ENCODE measurements around the gene KDM3B.

KDM3B gene

DNA sequence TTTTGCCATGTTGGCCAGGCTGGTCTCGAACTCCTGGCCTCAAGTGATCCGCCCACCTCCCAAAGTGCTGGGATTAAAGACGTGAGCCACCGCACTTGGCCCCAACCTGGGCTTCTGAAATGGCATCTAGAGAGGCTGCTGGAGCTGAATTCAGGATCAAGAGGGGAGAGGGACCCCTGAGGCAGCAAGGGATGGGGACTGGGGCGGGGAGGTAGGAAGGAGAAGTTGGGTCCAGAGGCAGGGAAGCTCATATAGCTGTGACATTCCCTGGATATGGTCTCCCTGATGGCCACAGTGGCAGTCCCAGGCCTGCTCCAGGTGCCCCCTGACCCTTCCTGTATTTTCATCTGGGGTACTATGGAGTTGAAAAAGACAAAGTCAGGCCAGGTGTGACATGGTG is 98.5 kb downstream of the KDM3B start:
- no peak for DNase-seq

DNA sequence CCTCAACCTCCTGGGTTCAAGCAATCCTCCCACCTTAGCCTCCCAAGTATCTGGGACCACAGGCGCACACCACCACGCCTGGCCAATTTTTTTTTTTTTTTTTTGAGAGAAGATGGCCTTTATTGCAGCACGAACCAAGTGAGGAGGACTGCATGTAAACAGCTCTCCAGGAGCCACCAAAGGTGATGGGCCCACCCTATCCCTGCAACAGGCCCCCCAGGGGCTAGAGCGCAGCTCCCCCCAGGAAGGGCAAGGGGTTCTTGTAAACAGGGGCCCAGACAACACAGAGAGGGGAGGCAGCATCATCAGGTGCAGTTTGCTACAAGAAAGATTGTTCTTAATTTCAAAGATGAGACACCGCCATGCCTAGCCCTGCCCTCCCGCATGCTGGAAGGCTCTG is 100.2 kb downstream of the KDM3B start:
- DNase-seq: no peak

DNA sequence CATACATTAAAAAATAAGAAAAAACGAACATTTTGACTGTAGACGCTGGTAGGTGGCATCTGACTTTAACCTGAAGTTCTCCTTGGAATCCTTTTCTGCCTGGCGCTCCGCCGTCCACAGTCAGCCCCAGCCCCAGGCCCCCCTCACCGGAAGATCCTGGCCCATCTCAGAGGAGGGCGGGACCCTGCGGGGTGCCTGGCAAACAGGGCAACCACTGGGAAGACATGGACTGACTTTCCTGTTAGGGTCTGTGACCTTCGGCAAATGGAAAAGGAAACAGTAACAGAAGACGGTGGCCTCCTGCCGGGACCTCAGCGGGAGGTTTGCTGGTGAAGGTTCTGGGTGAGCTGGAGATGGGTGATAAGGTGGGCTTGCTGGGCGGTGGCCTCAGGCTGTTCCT is 101.1 kb downstream of the KDM3B start:
- no peak for DNase-seq

DNA sequence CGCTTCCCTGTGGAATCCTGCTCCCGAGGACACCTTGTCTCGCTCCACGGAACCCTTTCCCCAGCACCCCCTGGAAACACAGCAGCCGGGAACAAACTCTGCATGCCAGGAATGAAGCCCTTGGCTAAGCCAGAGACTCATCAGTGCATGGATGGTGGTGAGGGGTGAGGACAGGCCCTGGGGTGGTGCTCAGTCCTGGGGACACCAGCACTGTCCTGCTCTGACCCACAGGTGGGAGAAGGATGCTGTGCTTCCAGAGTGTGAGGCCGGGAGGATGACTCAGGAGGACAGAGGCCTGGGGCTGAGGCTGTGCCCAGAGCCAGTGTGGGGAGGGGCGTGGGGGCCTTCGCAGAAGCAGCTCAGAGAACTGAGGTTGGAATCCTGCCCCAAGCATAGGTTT is 101.6 kb downstream of the KDM3B start:
- no peak for DNase-seq

DNA sequence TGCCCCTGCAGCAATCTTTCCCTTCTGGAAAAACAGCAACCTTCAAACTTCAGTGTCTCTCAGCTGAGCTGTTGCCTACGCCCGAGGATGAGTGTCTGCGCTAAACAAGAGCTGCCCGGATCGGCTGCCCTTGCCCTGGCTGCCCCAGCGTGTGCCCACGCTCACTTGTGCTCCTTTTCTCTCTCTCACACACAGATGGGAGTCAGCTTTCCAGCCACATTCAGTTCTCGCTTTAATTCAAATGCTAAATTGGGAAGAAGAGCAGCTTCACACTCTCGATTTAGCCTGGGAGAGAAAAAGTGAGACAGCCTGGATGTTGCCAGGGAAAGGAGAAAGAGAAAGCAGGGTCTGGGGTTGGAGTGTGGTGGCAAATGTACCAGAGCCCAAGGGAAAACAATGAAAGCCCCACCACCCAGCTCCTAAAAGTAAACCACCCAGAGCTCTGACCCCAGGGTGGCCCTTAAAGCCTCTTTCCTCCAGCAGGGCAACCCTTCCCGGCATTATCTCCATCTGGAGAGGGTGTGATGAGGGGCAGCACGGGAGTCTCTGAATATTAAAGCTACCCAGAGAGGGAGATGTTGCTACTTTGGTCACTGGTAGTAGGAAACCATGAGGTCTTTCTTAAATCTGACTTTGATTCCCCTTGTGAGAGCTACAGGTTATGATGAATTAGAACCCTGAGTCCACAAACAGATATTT is 102.9 kb downstream of the KDM3B start:
- no peak for DNase-seq

DNA sequence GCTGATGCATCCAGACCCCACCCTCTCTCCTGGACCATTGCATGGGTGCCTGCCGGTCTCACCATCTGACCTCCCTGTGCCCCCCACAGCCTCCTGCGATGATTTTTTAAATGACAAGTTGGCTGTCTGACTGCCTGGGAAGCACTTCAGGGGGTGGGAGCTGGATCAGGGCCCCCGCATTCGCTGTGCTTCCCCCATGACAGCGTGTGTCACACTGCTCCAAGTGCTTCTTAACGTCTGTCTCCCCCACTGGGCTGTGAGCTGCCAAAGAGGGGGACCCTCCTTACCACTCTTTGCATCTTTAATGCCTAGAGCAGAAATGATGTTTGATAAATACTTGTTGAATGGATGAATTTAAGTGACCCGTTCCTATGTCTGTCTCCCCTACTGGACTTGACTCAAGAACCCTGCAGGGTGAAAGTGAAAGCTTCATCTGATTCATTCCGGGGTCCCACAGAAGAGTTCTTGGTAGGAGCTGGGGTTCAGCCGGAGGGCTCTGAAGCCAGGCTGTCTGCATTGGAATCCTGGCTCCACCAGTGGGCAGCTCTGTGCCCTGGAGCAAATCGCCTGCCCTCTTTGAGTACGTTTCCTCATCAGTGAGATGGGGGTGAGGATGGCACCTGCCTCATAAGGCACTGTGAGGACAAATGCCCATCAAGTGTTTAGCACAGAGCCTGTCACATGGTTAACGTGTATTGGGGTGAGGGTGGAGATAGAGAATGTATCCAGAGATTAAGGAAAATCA is 105.2 kb downstream of the KDM3B start:
- no peak for DNase-seq

DNA sequence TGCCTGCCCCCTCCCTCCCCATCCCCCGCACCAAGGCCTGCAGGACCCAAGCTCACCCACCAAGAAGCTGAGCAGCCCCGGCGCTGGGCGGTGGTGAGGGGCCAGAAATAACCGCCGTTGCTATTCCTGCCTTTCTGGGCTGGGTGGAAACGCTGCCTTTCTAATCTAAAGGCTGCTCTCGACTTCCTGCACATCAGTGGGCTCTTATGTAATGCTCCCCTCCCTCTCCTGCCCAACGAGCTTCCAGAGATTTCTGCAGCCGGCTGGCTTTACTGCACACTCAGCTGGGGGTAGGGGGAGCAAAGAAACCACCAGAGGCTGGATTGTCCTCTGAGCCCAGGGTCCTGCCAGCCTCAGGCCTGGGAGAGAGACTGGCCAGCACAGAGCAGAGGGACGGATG is 105.9 kb downstream of the KDM3B start:
- DNase-seq: no peak

DNA sequence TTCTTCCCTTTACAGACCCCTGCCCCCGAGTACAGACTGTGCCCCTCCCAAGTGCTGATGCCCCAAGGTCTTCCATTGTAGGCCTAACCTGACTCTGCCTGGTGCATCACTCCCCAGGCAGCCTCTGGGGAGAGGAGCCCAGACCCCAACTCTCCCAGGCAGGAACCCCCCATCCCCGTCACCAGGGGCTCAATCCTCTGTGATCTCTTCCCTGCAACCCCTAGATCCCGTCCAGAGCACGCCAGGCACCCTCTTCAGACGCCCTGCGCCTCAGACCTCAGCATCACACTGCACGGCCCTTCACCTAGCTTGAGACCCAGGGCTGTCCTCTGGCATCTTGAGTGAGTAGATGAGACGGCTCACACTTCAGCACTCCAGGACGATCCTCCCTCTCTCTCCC is 106.4 kb downstream of the KDM3B start:
- no peak for DNase-seq

DNA sequence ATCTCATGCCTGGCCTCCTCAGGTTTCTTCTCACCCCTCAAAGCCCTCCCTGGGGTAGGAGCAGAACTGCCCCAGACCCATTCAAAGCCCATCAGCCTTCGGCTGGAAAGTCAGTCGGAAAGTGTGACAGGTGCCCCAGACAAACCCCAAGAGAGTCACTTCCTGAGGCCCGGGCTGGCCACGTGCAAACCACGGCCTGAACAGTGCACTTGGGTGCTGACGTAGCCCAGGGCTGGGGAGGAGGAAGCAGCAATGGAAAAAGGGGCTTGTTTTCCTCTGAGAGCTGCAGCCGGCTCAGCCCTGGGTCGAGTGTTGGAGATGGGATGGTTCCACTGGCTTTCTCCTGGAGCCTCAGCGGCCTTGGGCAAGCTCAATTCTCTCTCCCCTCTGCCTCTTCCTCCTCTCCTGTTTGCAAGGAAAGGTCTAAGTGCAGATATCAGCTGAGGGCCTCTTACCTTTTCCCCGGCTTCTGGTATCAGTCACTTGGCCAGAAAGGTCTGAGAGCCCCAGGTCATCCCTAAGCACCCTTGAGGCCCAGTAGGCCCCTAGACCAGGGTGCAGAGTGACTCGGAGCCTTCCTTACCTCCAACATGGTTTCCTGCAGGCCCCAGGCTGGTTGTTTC is 106.9 kb downstream of the KDM3B start:
- DNase-seq: peak; percentile 73

DNA sequence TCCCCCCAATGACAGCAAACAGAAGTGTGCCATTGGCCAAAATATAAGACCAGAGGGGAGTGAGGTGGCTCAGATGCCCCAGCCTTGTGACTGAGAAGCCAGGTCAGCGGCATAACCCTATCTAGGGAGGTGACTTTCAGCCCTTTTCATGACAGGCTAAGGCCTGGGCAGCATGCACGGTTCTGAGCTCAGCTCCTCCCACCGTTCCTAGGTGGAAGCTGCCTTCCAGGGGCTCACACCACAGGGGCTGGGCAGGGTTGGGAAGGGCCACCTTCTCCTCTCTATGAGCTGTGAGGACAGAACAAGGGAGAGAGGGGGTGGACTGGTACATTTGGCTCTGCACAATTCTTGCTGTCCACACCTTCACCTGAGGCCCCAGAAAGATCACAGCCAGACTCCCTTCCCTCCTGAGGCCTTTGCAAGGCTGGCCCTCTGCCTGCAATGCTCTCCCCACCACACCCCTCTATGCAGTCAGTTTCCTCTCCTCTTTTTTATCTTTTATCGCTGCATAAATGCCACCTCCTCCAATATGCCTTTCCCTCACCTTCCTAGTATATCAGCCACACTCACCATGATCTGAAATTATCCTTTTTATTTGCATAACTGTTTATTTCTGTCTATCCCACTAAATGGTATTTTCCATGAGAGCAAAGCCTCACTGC is 107.7 kb downstream of the KDM3B start:
- DNase-seq: no peak

DNA sequence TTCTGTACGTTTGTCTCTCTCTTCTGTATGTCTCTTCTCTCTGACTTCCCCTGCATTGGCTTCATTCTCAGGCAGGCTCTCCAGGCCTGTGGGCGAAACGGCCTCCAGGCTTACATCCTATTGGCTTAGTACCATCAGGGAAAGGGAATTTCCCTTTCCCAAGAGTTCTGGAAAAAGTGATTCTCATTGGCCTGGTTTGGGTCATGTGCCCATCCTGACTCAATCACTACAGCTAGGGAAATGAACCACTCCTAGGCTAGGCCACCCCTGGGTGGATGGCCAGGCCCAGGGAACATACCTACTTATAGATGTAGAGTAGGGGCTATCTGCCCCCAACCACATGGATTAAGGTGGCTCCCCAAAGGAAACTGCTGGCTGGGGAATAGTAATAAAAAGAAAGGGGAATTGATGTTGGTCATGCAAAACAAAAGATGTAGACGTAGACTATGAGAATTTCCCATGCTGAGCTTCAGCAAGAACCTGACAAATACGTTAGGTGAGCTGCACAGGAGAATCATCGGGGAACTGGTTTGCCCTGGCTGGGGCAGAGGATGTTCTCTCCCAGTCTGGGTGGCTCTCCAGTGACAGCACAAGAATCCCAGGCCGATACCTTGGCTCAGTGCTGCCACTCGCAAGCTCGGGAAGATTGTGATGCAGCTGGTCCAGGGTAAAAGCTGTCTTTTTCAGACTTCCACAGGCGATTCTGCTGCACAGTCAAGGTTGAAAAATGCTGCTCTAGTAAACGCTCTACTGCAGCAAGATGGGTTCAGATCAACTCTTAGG is 109.0 kb downstream of the KDM3B start:
- no peak for DNase-seq

DNA sequence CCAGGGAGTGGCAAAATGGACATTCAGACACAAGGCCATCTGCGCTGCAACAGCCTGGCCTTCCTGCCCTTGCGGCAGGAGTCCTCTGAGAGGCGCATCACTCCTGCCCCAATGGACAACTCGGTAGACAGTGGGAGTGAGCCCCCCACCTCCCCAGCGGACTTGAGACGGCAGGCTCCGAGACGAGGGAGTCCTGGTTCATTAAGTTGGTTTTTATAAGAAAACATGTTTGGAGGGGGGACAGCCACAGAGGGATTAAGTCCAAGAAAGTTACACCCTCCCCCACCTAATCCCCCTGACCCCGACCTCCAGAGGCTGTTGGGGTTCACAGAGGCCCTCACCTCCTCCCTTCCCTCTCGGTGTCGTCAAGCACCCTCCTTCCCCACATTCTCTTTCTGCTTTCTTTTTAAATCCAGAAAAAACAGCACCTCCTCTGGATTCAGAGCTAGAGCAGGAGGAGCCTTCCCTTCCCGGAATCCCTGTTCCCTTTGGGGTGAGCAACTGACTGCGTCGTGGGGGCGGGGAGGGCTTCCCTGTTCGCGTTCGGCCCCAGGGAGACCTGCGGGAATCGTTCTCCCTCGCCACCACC is 111.0 kb downstream of the KDM3B start:
- DNase-seq: no peak

DNA sequence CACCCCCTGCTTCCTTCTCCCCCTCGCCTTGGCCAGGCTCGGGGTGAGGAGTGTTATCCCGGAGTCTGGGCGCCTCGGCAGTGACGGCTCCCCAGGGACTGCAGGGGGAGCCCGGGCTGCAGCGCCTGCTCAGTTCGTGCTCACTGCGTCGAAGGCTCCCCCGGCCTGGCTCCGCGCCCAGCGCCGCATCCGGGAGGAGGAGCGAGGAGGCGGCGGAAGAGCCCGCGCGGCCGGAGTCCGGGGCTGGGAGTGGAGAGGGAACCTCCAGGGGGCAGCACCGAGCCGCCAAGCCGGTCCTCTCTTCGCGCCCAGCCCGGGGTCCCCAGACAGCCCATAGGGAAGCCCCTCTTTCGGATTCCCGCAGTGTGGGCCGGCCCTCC is 111.5 kb downstream of the KDM3B start:
- DNase-seq: peak; percentile 90

DNA sequence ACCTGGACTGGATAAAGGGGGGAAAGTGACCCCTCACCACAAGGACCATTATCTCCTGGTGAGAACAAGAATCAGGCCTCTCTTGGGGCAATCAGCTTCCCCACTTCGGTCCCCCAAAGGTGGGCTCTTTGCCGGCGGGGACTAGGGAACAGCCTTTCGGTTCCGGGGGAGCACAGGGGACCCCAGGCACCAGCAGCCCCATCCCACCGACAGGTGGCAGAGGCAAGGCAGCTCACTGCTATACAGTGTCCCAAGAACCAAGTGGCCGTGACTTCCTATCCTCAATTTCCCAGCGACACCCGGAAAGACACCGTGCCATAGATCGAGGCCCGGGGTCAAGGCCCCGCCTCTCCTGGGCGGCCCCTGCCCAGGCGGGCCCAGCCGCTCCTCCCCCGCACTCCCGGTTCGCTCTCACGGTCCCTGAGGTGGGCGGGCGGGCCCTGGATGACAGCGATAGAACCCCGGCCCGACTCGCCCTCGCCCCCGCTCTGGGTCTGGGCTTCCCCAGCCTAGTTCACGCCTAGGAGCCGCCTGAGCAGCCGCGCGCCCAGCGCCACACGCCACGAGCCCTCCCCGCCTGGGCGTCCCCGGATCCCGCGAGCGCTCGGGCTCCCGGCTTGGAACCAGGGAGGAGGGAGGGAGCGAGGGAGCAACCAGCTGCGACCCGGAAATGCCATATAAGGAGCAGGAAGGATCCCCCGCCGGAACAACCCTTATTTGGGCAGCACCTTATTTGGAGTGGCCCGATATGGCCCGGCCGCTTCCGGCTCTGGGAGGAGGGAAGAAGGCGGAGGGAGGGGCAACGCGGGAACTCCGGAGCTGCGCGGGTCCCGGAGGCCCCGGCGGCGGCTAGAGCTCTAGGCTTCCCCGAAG is 112.1 kb downstream of the KDM3B start:
- DNase-seq: peak; percentile 89

DNA sequence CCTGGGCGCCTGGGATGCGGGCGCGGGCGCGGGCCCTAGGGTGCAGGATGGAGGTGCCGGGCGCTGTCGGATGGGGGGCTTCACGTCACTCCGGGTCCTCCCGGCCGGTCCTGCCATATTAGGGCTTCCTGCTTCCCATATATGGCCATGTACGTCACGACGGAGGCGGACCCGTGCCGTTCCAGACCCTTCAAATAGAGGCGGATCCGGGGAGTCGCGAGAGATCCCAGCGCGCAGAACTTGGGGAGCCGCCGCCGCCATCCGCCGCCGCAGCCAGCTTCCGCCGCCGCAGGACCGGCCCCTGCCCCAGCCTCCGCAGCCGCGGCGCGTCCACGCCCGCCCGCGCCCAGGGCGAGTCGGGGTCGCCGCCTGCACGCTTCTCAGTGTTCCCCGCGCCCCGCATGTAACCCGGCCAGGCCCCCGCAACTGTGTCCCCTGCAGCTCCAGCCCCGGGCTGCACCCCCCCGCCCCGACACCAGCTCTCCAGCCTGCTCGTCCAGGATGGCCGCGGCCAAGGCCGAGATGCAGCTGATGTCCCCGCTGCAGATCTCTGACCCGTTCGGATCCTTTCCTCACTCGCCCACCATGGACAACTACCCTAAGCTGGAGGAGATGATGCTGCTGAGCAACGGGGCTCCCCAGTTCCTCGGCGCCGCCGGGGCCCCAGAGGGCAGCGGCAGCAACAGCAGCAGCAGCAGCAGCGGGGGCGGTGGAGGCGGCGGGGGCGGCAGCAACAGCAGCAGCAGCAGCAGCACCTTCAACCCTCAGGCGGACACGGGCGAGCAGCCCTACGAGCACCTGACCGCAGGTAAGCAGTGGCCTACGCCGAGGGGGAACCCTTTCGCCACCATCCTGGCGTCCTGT is 113.0 kb downstream of the KDM3B start, which contains the start of gene EGR1:
Gene EGR1, plus strand, starts transcription at position 219 of the 864 bp plus-strand sequence. Its CDS starts 283 bp downstream, at position 502.
- peak; percentile 78 for DNase-seq

DNA sequence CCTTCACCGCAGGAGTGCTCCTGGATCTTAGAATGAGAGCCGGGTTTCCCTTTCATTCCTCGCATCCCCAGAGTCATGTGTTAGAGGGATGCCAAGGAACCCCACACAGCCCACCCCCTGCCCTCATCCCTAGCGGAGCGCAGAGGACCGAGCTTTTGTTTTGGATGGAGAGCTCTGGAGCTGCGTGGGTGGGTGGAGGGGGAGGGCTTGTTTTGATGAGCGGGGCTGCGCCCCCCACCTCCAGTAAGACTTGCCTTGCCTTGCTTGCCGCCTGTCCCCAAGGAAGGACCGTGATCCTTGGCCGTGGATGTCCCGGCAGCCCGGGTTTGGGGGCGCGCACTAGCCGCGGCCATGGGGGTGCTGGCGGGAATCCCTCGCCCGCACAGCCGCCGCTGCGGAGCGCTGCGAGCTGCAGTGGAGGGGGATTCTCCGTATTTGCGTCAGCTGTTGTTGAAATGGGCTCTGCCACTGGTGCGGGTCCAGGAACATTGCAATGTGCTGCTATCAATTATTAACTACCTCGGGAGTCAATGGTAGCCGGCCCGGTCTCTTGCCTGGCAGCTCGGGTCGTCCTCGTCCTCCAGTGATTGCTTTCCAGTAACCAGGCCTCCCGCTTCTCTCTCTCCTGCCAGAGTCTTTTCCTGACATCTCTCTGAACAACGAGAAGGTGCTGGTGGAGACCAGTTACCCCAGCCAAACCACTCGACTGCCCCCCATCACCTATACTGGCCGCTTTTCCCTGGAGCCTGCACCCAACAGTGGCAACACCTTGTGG is 113.8 kb downstream of the KDM3B start:
- DNase-seq: no peak

DNA sequence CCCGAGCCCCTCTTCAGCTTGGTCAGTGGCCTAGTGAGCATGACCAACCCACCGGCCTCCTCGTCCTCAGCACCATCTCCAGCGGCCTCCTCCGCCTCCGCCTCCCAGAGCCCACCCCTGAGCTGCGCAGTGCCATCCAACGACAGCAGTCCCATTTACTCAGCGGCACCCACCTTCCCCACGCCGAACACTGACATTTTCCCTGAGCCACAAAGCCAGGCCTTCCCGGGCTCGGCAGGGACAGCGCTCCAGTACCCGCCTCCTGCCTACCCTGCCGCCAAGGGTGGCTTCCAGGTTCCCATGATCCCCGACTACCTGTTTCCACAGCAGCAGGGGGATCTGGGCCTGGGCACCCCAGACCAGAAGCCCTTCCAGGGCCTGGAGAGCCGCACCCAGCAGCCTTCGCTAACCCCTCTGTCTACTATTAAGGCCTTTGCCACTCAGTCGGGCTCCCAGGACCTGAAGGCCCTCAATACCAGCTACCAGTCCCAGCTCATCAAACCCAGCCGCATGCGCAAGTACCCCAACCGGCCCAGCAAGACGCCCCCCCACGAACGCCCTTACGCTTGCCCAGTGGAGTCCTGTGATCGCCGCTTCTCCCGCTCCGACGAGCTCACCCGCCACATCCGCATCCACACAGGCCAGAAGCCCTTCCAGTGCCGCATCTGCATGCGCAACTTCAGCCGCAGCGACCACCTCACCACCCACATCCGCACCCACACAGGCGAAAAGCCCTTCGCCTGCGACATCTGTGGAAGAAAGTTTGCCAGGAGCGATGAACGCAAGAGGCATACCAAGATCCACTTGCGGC is 114.6 kb downstream of the KDM3B start:
- no peak for DNase-seq

DNA sequence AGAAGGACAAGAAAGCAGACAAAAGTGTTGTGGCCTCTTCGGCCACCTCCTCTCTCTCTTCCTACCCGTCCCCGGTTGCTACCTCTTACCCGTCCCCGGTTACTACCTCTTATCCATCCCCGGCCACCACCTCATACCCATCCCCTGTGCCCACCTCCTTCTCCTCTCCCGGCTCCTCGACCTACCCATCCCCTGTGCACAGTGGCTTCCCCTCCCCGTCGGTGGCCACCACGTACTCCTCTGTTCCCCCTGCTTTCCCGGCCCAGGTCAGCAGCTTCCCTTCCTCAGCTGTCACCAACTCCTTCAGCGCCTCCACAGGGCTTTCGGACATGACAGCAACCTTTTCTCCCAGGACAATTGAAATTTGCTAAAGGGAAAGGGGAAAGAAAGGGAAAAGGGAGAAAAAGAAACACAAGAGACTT is 115.2 kb downstream of the KDM3B start:
- DNase-seq: no peak
